ENCODE measurements around the gene TLE4.

The TLE4 gene

GRCh38 chr9:79572608-79573411, 1.0 kb downstream of the TLE4 start:
- DNase-seq = peak; percentile 63

GRCh38 chr9:79573412-79573923, 1.7 kb downstream of the TLE4 start:
- no peak for DNase-seq

GRCh38 chr9:79574136-79574535, 2.4 kb downstream of the TLE4 start:
- DNase-seq = no peak

- peak; percentile 27 for DNase-seq
Observed at GRCh38 chr9:79574781-79575180, 3.0 kb downstream of the TLE4 start.

- no peak for DNase-seq
Observed at GRCh38 chr9:79575547-79575946, 3.8 kb downstream of the TLE4 start.

GRCh38 chr9:79577969-79578723, 6.4 kb downstream of the TLE4 start:
- no peak for DNase-seq

GRCh38 chr9:79578891-79579290, 7.1 kb downstream of the TLE4 start:
- DNase-seq = no peak

GRCh38 chr9:79579624-79580023, 7.9 kb downstream of the TLE4 start:
- no peak for DNase-seq

GRCh38 chr9:79580055-79580454, 8.3 kb downstream of the TLE4 start:
- DNase-seq = no peak

- DNase-seq = no peak
Observed at GRCh38 chr9:79581388-79581787, 9.6 kb downstream of the TLE4 start.

- DNase-seq = peak; percentile 66
Observed at GRCh38 chr9:79581794-79582193, 10.0 kb downstream of the TLE4 start.

GRCh38 chr9:79583952-79584654, 12.3 kb downstream of the TLE4 start:
- DNase-seq = no peak

GRCh38 chr9:79584655-79584982, 12.9 kb downstream of the TLE4 start:
- DNase-seq = no peak

GRCh38 chr9:79588488-79589223, 16.9 kb downstream of the TLE4 start:
- no peak for DNase-seq

- no peak for DNase-seq
Observed at GRCh38 chr9:79591458-79591857, 19.7 kb downstream of the TLE4 start.

GRCh38 chr9:79592726-79593493, 21.1 kb downstream of the TLE4 start:
- no peak for DNase-seq

- no peak for DNase-seq
Observed at GRCh38 chr9:79598562-79599345, 27.0 kb downstream of the TLE4 start.

- DNase-seq = no peak
Observed at GRCh38 chr9:79600466-79600865, 28.7 kb downstream of the TLE4 start.

GRCh38 chr9:79603222-79603920, 31.6 kb downstream of the TLE4 start:
- DNase-seq = no peak

GRCh38 chr9:79604149-79604548, 32.4 kb downstream of the TLE4 start:
- DNase-seq = no peak

All from kidney glomerular epithelial cell (primary cell).